ENCODE results near the gene ENTREP1. TPM values are rescaled to one million over a fixed set of nuclear protein-coding genes. Genes with fewer than 3 reads are reported as not detected.

The ENTREP1 gene
- total and polyA plus RNA-seq, 2 experiments from 2014 or later: 5.7 to 10.0 TPM

GRCh38 chr9:69297300-69297980, 27.6 kb upstream of the ENTREP1 start:
- Histone ChIP-seq H3K4me1 (ENCODE audit: insufficient read depth) (no peaks in the 10 kb centered on the region), H3K27ac (ENCODE audit: low read depth) (no peak overlapping the region), H4K20me1 (replicated peaks; ENCODE audit: insufficient read depth) (no peaks in the 10 kb centered on the region), H3K9me2 (ENCODE audit: insufficient read depth) (no peaks in the 10 kb centered on the region), H3K4me3 (no peak overlapping the region), H3K79me2 (replicated peaks; ENCODE audit: insufficient read depth) (no peaks in the 10 kb centered on the region), H3K27me3 (ENCODE audit: insufficient read depth) (no peaks in the 10 kb centered on the region), H3K4me2 (no peak overlapping the region), H2AFZ (peak overlapping the region; percentile 72; the same call in 1 of the 2 replicates), H3F3A (replicated peaks; ENCODE audit: low read depth) (no peaks in the 10 kb centered on the region), H3K36me3 (ENCODE audit: insufficient read depth) (no peaks in the 10 kb centered on the region; the same call in 1 of the 2 replicates)
- Mint-ChIP-seq H3K27me3 (ENCODE audit: insufficient read depth, low read depth, poor library complexity) (peaks cover 4% of the 10 kb centered on the region), H3K36me3 (ENCODE audit: low read depth) (no peaks in the 10 kb centered on the region), H3K27ac (no peak overlapping the region), H3K4me1 (no peaks in the 10 kb centered on the region), H3K9me3 (no peaks in the 10 kb centered on the region), H3K4me3 (no peak overlapping the region)
- no peak for ATAC-seq
- DNase-seq (ENCODE audit: low spot score): no peak
- TF ChIP-seq NANOG (IDR thresholded peaks at IDR 0.05; ENCODE audit: borderline replicate concordance) (no peak), CREB1 (CRISPR knock-in tag; IDR thresholded peaks at IDR 0.05; ENCODE audit: low read depth) (no peak), ZNF114 (CRISPR knock-in tag; IDR thresholded peaks at IDR 0.05) (no peak), REST (IDR thresholded peaks at IDR 0.05; ENCODE audit: unreplicated experiment) (no peak), JUNB (IDR thresholded peaks at IDR 0.05; ENCODE audit: unreplicated experiment) (no peak), POLR2AphosphoS5 (IDR thresholded peaks at IDR 0.05; ENCODE audit: low read depth) (no peak), ZNF462 (CRISPR knock-in tag; IDR thresholded peaks at IDR 0.05) (no peak), ZNF331 (CRISPR knock-in tag; IDR thresholded peaks at IDR 0.05; ENCODE audit: low read depth) (no peak), EZH2phosphoT487 (IDR thresholded peaks at IDR 0.05; ENCODE audit: unreplicated experiment) (no peak), STAT1 (IDR thresholded peaks at IDR 0.05; ENCODE audit: unreplicated experiment) (no peak), ETS1 (IDR thresholded peaks at IDR 0.05) (no peak), EZH2 (IDR thresholded peaks at IDR 0.05; ENCODE audit: low read depth, unreplicated experiment) (no peak)

Measured in GM23338 (cell line).